SK-N-SH (cell line): ENCODE results near the gene TMCO4. TPM values are rescaled to one million over a fixed set of nuclear protein-coding genes. Genes with fewer than 3 reads are reported as not detected.

Experiments
- CTCF ChIA-PET: fragments of 300-600, 350-600 bp; formaldehyde crosslinking; extraction: SDS; loops from one replicate; lab custom pipeline; 2021; lab: Yijun Ruan, JAX
- POLR2A ChIA-PET: fragments of 350-600 bp; sonication (Branson Sonifier 250); formaldehyde crosslinking; extraction: SDS; loops from one replicate; lab custom pipeline; 2020; ENCODE audit warnings: antibody characterized with exemption, inconsistent platforms; lab: Yijun Ruan, JAX
- DNase-seq: peaks from one replicate; pipeline ENCODE4 v3.0.0; 2012
- H2AFZ ChIP-seq: fragments of 200-600 bp; sonication (generic); 2 replicates; pipeline ENCODE4 v1.8.1; 2016; ENCODE audit warnings: antibody characterized with exemption, mild to moderate bottlenecking, low read depth
- H3F3A ChIP-seq: fragments of 200-600 bp; sonication (generic); replicated peaks from 2 replicates; pipeline ENCODE3; 2016; ENCODE audit warnings: antibody characterized with exemption, mild to moderate bottlenecking; ENCODE audit not compliant: insufficient read depth
- H3K27ac ChIP-seq, 2 experiments: fragments of 200-500 bp in 1 of 2; fragments of 200-600 bp in 1 of 2; sonication (Bioruptor generic) in 1 of 2; sonication (generic), shearing (Covaris generic) in 1 of 2; 2 replicates each; pipeline versions ENCODE4 v1.5.1 to v1.6.1; 2014 to 2016; ENCODE audit warnings: low read depth in 2 of 2, inconsistent platforms in 1 of 2, low read length in 1 of 2, mild to moderate bottlenecking in 1 of 2, mixed read lengths in 1 of 2
- H3K27me3 ChIP-seq: fragments of 200-600 bp; sonication (generic), shearing (Covaris generic); 2 replicates; pipeline ENCODE4 v1.6.1; 2016; ENCODE audit warnings: mixed run types; ENCODE audit not compliant: insufficient read depth
- H3K36me3 ChIP-seq, 2 experiments: fragments of 200-500 bp in 1 of 2; fragments of 200-600 bp in 1 of 2; sonication (Bioruptor generic) in 1 of 2; sonication (generic) in 1 of 2; replicated peaks in 1 of 2; 2 replicates each; pipeline versions ENCODE3 to v1.5.1; 2014 to 2016; ENCODE audit warnings: low read length in 1 of 2, mild to moderate bottlenecking in 1 of 2; ENCODE audit not compliant: insufficient read depth in 2 of 2, control insufficient read depth in 1 of 2
- H3K4me1 ChIP-seq, 2 experiments: fragments of 200-500 bp in 1 of 2; fragments of 200-600 bp in 1 of 2; sonication (Bioruptor generic) in 1 of 2; sonication (generic), shearing (Covaris generic) in 1 of 2; 2 replicates each; pipeline versions ENCODE4 v1.5.1 to v1.6.1; 2014 to 2016; ENCODE audit warnings: low read depth in 1 of 2, low read length in 1 of 2, mixed run types in 1 of 2; ENCODE audit not compliant: insufficient read depth in 2 of 2, control insufficient read depth in 1 of 2
- H3K4me2 ChIP-seq: fragments of 200-600 bp; sonication (generic), shearing (Covaris generic); 2 replicates; pipeline ENCODE4 v1.6.1; 2017; ENCODE audit warnings: mixed run types
- H3K4me3 ChIP-seq, 2 experiments: fragments of 200-500 bp in 1 of 2; fragments of 200-600 bp in 1 of 2; sonication (Bioruptor generic) in 1 of 2; sonication (generic), shearing (Covaris generic) in 1 of 2; 2 replicates each; pipeline versions ENCODE4 v1.5.1 to v1.8.1; 2014 to 2016; ENCODE audit warnings: low read depth in 2 of 2, inconsistent platforms in 1 of 2, low read length in 1 of 2, mild to moderate bottlenecking in 1 of 2, mixed read lengths in 1 of 2, moderate library complexity in 1 of 2
- H3K79me2 ChIP-seq: fragments of 200-600 bp; sonication (generic); 2 replicates; pipeline ENCODE4 v1.8.1; 2017; ENCODE audit warnings: mild to moderate bottlenecking; ENCODE audit not compliant: insufficient read depth
- H3K9ac ChIP-seq: fragments of 200-600 bp; sonication (generic); 2 replicates; pipeline ENCODE4 v1.6.1; 2017; ENCODE audit warnings: mixed run types
- H3K9me2 ChIP-seq: fragments of 200-600 bp; sonication (generic); 2 replicates; pipeline ENCODE4 v1.6.1; 2017; ENCODE audit warnings: mixed run types
- H3K9me3 ChIP-seq: fragments of 200-600 bp; sonication (generic); 2 replicates; pipeline ENCODE4 v1.6.1; 2017; ENCODE audit warnings: mixed run types, mild to moderate bottlenecking, moderate library complexity
- H4K20me1 ChIP-seq: fragments of 200-600 bp; sonication (generic); 2 replicates; pipeline ENCODE4 v1.6.1; 2017; ENCODE audit warnings: mild to moderate bottlenecking, mixed run types; ENCODE audit not compliant: insufficient read depth
- CHD2 ChIP-seq: fragments of 150-350 bp; IDR thresholded peaks from 2 replicates; pipeline ENCODE4 v1.6.1; 2018; ENCODE audit warnings: low read length; ENCODE audit not compliant: partially characterized antibody
- EP300 ChIP-seq, 2 experiments: IDR thresholded peaks; 2 replicates each; pipeline versions ENCODE4 v1.4.0 to v1.6.1; 2012; ENCODE audit warnings: borderline replicate concordance in 1 of 2, low read depth in 1 of 2, low read length in 1 of 2
- FOXJ3 ChIP-seq: sonication (generic); formaldehyde crosslinking; IDR thresholded peaks from 2 replicates; pipeline ENCODE4 v1.5.1; 2020; ENCODE audit warnings: mild to moderate bottlenecking, missing genetic modification reagents
- FOXM1 ChIP-seq: IDR thresholded peaks from 2 replicates; pipeline ENCODE4 v1.4.0; 2012; ENCODE audit warnings: low read depth, mild to moderate bottlenecking
- GABPA ChIP-seq: IDR thresholded peaks from 2 replicates; pipeline ENCODE4 v1.4.0; 2012; ENCODE audit warnings: low read depth, mild to moderate bottlenecking
- IRF3 ChIP-seq: fragments of 150-350 bp; IDR thresholded peaks from 2 replicates; pipeline ENCODE4 v1.6.1; 2016; ENCODE audit warnings: mild to moderate bottlenecking, low read depth, low read length
- MAX ChIP-seq: IDR thresholded peaks from 2 replicates; pipeline ENCODE4 v1.4.0; 2012; ENCODE audit warnings: low read depth
- MEF2A ChIP-seq: IDR thresholded peaks from 2 replicates; pipeline ENCODE4 v1.4.0; 2012; ENCODE audit warnings: low read depth, borderline replicate concordance
- NRF1 ChIP-seq: IDR thresholded peaks from 2 replicates; pipeline ENCODE4 v1.6.1; 2012; ENCODE audit warnings: low read depth, mild to moderate bottlenecking, low read length
- PBX3 ChIP-seq: IDR thresholded peaks from 2 replicates; pipeline ENCODE4; 2012
- POLR2AphosphoS5 ChIP-seq: IDR thresholded peaks from 2 replicates; pipeline ENCODE4 v1.6.1; 2012; ENCODE audit warnings: low read depth, low read length
- RAD21 ChIP-seq: IDR thresholded peaks from 2 replicates; pipeline ENCODE4 v1.6.1; 2012; ENCODE audit warnings: mild to moderate bottlenecking, low read length
- RCOR1 ChIP-seq: fragments of 150-350 bp; IDR thresholded peaks from 2 replicates; pipeline ENCODE4 v1.6.1; 2017; ENCODE audit warnings: antibody characterized with exemption, low read length
- RFX5 ChIP-seq: IDR thresholded peaks from 2 replicates; pipeline ENCODE4 v1.6.1; 2012; ENCODE audit warnings: mild to moderate bottlenecking, improper control_type of control experiment, low read length
- TAF1 ChIP-seq: IDR thresholded peaks from 2 replicates; pipeline ENCODE4 v1.6.1; 2012; ENCODE audit warnings: low read depth, mild to moderate bottlenecking, low read length, moderate library complexity, borderline replicate concordance
- TCF12 ChIP-seq: IDR thresholded peaks from 2 replicates; pipeline ENCODE4 v1.4.0; 2012
- TEAD4 ChIP-seq: IDR thresholded peaks from 2 replicates; pipeline ENCODE4 v1.4.0; 2012; ENCODE audit warnings: mild to moderate bottlenecking, borderline replicate concordance; ENCODE audit not compliant: insufficient read depth
- USF1 ChIP-seq: IDR thresholded peaks from 2 replicates; pipeline ENCODE4 v1.4.0; 2012; ENCODE audit warnings: low read depth, borderline replicate concordance
- USF2 ChIP-seq: fragments of 150-350 bp; IDR thresholded peaks from 2 replicates; pipeline ENCODE4 v1.6.1; 2017; ENCODE audit warnings: antibody characterized with exemption, low read length, low read depth, borderline replicate concordance
- ZBTB33 ChIP-seq: IDR thresholded peaks from 2 replicates; pipeline ENCODE4 v1.4.0; 2012; ENCODE audit warnings: low read depth, borderline replicate concordance
- WGBS: methylation state at CpG from one replicate; pipeline ENCODE4 v1.1.6; 2017; ENCODE audit warnings: low lambda C conversion rate; 5-methylcytosine and 5-hydroxymethylcytosine counted together
- polyA plus RNA-seq, 3 experiments: library from polyadenylated mRNA; depleted of rRNA; stranded (reverse); fragments of >200 nt; gene quantifications; 2 replicates each; pipeline ENCODE4 v1.2.3, GENCODE V29; 2012

The TMCO4 gene
- polyA plus RNA-seq, 1 of the 3 experiments (the other 2 are of a cell fraction), result 4.2 TPM

- no peaks in the 10 kb centered on the region for H3K27me3 ChIP-seq
- no peak overlapping the region for H3K9ac ChIP-seq
- DNase-seq, result no peak
- 100% methylated on average over 4 of the region's 4 CpGs for WGBS
- H3F3A ChIP-seq, result no peaks in the 10 kb centered on the region
- H3K79me2 ChIP-seq, result no peaks in the 10 kb centered on the region
- ChIA-PET POLR2A (no interaction called here), CTCF (no interaction called here)
- H2AFZ ChIP-seq, result no peak overlapping the region
- H3K9me3 ChIP-seq, result no peaks in the 10 kb centered on the region
- H3K27ac ChIP-seq, result no peak overlapping the region
- no peaks in the 10 kb centered on the region for H3K4me1 ChIP-seq
- TF ChIP-seq CHD2 (no peak), RFX5 (no peak), EP300 (IDR thresholded peaks at IDR 0.05; ENCODE audit: borderline replicate concordance in 1 of 2, low read depth in 1 of 2, low read length in 1 of 2) (no peak), IRF3 (no peak), FOXJ3 (CRISPR knock-in tag) (no peak), RCOR1 (no peak), FOXM1 (no peak), PBX3 (no peak), TAF1 (no peak), POLR2AphosphoS5 (no peak), RAD21 (no peak), MEF2A (no peak), ZBTB33 (no peak), MAX (no peak)
- H3K36me3 ChIP-seq, result no peaks in the 10 kb centered on the region
- no peaks in the 10 kb centered on the region for H3K9me2 ChIP-seq
- no peak overlapping the region for H3K4me3 ChIP-seq
- H4K20me1 ChIP-seq, result no peaks in the 10 kb centered on the region
- H3K4me2 ChIP-seq, result no peak overlapping the region
These were observed 22.8 kb downstream of the TMCO4 start for GRCh38 chr1:19776933-19777332.

GRCh38 chr1:19776287-19776686 lies 23.4 kb downstream of the TMCO4 start:
- no peaks in the 10 kb centered on the region for H3K4me1 ChIP-seq
- H3K9me2 ChIP-seq, result no peaks in the 10 kb centered on the region
- H2AFZ ChIP-seq, result no peak overlapping the region
- no peak for DNase-seq
- no peaks in the 10 kb centered on the region for H3F3A ChIP-seq
- ChIA-PET POLR2A (no interaction called here), CTCF (interaction anchor here (0.7 to 0.8 kb wide), 2 partner anchors 19 to 28 kb away, joined by 3 read pairs; no protein-coding TSS in a partner anchor)
- 92% methylated on average over 5 of the region's 5 CpGs for WGBS
- no peak overlapping the region for H3K4me3 ChIP-seq
- no peak overlapping the region for H3K9ac ChIP-seq
- no peak overlapping the region for H3K27ac ChIP-seq
- no peaks in the 10 kb centered on the region for H3K9me3 ChIP-seq
- H3K4me2 ChIP-seq, result no peak overlapping the region
- H3K79me2 ChIP-seq, result no peaks in the 10 kb centered on the region
- H4K20me1 ChIP-seq, result no peaks in the 10 kb centered on the region
- no peaks in the 10 kb centered on the region for H3K36me3 ChIP-seq
- TF ChIP-seq RCOR1, result no peak
- no peak for TF ChIP-seq GABPA
- no peak for TF ChIP-seq TCF12
- TF ChIP-seq RFX5, result no peak
- TF ChIP-seq TEAD4, result no peak
- TF ChIP-seq MEF2A, result no peak
- TF ChIP-seq NRF1, result no peak
- TF ChIP-seq USF1, result no peak
- no peak for TF ChIP-seq USF2
- no peaks in the 10 kb centered on the region for H3K27me3 ChIP-seq
